OCI-LY1 (cell line): Measurements from ENCODE around the gene FILIP1L.

Source experiments
- H2AFZ ChIP-seq: fragments of 200-600 bp; sonication (generic), shearing (Covaris generic); 2 replicates; pipeline ENCODE4 v1.6.0; 2014; ENCODE audit warnings: antibody characterized with exemption, mild to moderate bottlenecking, low read length
- H3F3A ChIP-seq: fragments of 200-600 bp; sonication (generic), shearing (Covaris generic); 2 replicates; pipeline ENCODE4 v1.6.0; 2014; ENCODE audit warnings: mild to moderate bottlenecking, antibody characterized with exemption, low read length, moderate library complexity; ENCODE audit not compliant: insufficient read depth
- H3K27ac ChIP-seq: fragments of 200-600 bp; sonication (generic); 2 replicates; pipeline ENCODE4 v1.5.1; 2014; ENCODE audit warnings: low read length, mixed run types, mild to moderate bottlenecking, low read depth; ENCODE audit not compliant: poor library complexity, severe bottlenecking
- H3K27me3 ChIP-seq: fragments of 200-600 bp; sonication (generic); 2 replicates; pipeline ENCODE4 v1.6.0; 2014; ENCODE audit warnings: antibody characterized with exemption, mild to moderate bottlenecking, low read length, moderate library complexity; ENCODE audit not compliant: insufficient read depth
- H3K36me3 ChIP-seq: fragments of 200-600 bp; sonication (generic); 2 replicates; pipeline ENCODE4 v1.6.1; 2014; ENCODE audit warnings: mild to moderate bottlenecking, antibody characterized with exemption, low read length, moderate library complexity, mixed read lengths; ENCODE audit not compliant: insufficient read depth
- H3K4me1 ChIP-seq: fragments of 200-600 bp; sonication (generic); 2 replicates; pipeline ENCODE4 v1.5.1; 2014; ENCODE audit warnings: mild to moderate bottlenecking, low read length, moderate library complexity; ENCODE audit not compliant: insufficient read depth, severe bottlenecking
- H3K4me2 ChIP-seq: fragments of 200-600 bp; sonication (generic), shearing (Covaris generic); 2 replicates; pipeline ENCODE4 v1.6.1; 2014; ENCODE audit warnings: low read length
- H3K4me3 ChIP-seq: fragments of 200-600 bp; sonication (generic); 2 replicates; pipeline ENCODE4 v1.5.1; 2014; ENCODE audit warnings: low read length, low read depth, mild to moderate bottlenecking, mixed read lengths; ENCODE audit not compliant: poor library complexity, severe bottlenecking
- H3K79me2 ChIP-seq: fragments of 200-600 bp; shearing (Covaris generic); 2 replicates; pipeline ENCODE4 v1.6.1; 2016; ENCODE audit warnings: mixed run types, low read length, mixed read lengths; ENCODE audit not compliant: insufficient read depth
- H3K9ac ChIP-seq: fragments of 200-600 bp; sonication (generic), shearing (Covaris generic); 2 replicates; pipeline ENCODE4 v1.6.1; 2014; ENCODE audit warnings: mild to moderate bottlenecking, low read length, mixed read lengths
- H3K9me2 ChIP-seq: fragments of 200-600 bp; sonication (generic), shearing (Covaris generic); 2 replicates; pipeline ENCODE4 v1.6.1; 2014; ENCODE audit warnings: low read depth, mild to moderate bottlenecking, low read length, mixed read lengths
- H3K9me3 ChIP-seq: fragments of 200-600 bp; shearing (Covaris generic); 2 replicates; pipeline ENCODE4 v1.6.1; 2014; ENCODE audit warnings: low read length, mixed read lengths
- H4K20me1 ChIP-seq: fragments of 200-600 bp; sonication (generic), shearing (Covaris generic); 2 replicates; pipeline ENCODE4 v1.6.0; 2016; ENCODE audit warnings: mild to moderate bottlenecking, low read length; ENCODE audit not compliant: insufficient read depth
- EZH2 ChIP-seq: fragments of 200-600 bp; sonication (generic), shearing (Covaris generic); IDR thresholded peaks from 2 replicates; pipeline ENCODE4 v1.8.0; 2017; ENCODE audit warnings: borderline replicate concordance, mixed run types, mild to moderate bottlenecking, antibody characterized with exemption, low read length, moderate library complexity, mixed read lengths
- TF ChIP-seq, protein P1 (sequence below): fragments of 200-600 bp; sonication (generic), shearing (Covaris generic); IDR thresholded peaks from 2 replicates; pipeline ENCODE4 v1.5.1; 2017; ENCODE audit warnings: mild to moderate bottlenecking, antibody characterized with exemption, low read length, moderate library complexity, mixed read lengths

Gene FILIP1L

DNA sequence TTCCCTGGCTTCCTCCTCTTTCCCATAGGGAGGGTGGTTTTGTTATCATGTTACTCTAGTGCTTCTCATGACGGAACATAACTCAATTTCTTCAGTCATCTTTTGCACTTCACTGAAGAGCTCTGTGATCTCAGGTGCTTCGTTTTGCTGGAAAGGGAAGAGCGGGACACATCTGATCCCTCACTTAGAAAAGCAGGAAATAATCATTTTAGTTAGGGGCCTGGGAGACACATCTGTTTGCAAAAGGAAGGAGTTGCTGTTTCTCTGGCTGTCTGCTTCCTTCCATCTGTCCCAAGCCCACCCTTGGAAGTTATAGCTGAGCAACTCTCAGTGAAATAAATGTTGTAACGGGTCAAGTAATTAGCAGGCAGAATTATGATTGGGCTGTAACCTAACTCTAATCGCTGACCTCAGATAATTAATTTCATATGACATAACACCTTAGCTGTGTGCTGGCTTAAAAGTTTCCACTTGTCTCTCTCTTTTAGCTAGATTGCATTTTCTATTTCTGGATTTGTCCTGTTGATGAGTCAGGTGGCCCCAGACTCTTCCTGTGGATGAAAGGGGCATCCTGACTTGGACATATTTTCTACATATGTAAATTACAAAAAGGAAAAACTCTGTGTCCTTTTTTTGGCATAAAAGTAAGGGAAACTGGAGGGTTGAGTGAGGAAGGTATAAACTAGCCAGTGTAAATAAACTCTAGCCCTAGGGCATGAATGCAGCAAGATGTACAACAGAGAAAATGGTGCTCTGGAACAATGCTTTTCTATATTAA lies 11.0 kb upstream of the FILIP1L start:
- Histone ChIP-seq H3F3A (no peaks in the 10 kb centered on the region), H3K9ac (no peak overlapping the region), H3K4me1 (no peaks in the 10 kb centered on the region), H3K4me2 (no peak overlapping the region), H2AFZ (no peak overlapping the region), H3K9me3 (no peaks in the 10 kb centered on the region), H3K27me3 (no peaks in the 10 kb centered on the region), H4K20me1 (no peaks in the 10 kb centered on the region), H3K4me3 (no peak overlapping the region), H3K36me3 (no peaks in the 10 kb centered on the region), H3K79me2 (no peaks in the 10 kb centered on the region), H3K27ac (no peak overlapping the region), H3K9me2 (no peaks in the 10 kb centered on the region)
- TF ChIP-seq, protein P1, sequence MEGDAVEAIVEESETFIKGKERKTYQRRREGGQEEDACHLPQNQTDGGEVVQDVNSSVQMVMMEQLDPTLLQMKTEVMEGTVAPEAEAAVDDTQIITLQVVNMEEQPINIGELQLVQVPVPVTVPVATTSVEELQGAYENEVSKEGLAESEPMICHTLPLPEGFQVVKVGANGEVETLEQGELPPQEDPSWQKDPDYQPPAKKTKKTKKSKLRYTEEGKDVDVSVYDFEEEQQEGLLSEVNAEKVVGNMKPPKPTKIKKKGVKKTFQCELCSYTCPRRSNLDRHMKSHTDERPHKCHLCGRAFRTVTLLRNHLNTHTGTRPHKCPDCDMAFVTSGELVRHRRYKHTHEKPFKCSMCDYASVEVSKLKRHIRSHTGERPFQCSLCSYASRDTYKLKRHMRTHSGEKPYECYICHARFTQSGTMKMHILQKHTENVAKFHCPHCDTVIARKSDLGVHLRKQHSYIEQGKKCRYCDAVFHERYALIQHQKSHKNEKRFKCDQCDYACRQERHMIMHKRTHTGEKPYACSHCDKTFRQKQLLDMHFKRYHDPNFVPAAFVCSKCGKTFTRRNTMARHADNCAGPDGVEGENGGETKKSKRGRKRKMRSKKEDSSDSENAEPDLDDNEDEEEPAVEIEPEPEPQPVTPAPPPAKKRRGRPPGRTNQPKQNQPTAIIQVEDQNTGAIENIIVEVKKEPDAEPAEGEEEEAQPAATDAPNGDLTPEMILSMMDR: no peak
- no peak for TF ChIP-seq EZH2

DNA sequence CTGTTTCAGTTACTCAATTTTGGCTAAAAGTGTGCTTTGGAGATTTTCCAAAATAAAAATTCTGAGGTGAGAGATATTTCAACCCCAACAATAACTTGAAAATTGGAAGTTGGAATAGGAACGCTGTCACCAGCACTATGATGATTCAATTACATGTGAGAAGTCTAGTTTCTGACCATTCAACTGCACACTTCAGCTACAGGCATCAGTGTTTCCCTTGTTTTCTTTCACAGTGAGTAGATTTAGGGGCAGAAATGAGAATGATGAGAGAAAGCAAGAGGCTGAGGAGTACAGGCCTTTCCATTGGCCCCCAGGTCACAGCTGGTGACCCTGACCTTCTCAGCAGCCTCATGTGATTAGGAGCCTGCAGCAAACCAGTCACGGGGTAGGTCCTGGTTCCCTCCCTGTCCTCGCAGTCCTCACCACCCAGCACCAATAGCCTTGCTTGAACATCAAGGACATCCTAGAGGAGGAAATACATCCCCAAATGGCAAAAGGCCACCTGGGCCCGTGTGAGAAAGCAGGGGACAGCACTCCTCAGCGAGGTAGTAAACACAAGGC lies 10.0 kb upstream of the FILIP1L start:
- TF ChIP-seq, protein P1: no peak
- TF ChIP-seq EZH2: no peak
- Histone ChIP-seq H3K27ac (no peak overlapping the region), H3K4me1 (no peaks in the 10 kb centered on the region), H3K9me3 (no peaks in the 10 kb centered on the region), H3K27me3 (no peaks in the 10 kb centered on the region), H3F3A (no peaks in the 10 kb centered on the region), H3K4me2 (no peak overlapping the region), H3K9me2 (no peaks in the 10 kb centered on the region), H3K79me2 (no peaks in the 10 kb centered on the region), H3K36me3 (no peaks in the 10 kb centered on the region), H4K20me1 (no peaks in the 10 kb centered on the region), H3K9ac (no peak overlapping the region), H3K4me3 (no peak overlapping the region), H2AFZ (no peak overlapping the region)

DNA sequence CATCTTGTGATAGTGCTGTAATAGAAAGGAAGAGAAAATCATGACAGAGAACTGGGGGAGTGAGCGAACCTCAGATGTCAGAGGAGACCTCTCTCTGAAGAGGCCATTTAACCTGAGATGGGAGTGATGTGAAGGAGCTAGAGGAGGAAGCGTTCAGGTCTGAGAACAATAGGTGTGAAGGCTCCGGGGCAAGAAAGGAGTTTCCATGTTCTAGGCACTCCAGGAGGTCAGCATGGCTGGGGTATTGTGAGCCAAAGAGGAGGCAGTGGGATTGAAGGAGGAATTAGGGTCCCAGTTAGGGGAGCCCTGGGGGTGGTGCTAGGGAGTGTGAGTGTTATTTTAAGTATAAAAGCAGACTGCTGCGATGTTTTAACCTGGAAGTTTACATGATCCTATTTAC lies 8.8 kb upstream of the FILIP1L start:
- no peaks in the 10 kb centered on the region for H3K79me2 ChIP-seq
- no peak overlapping the region for H3K4me3 ChIP-seq
- H3K27ac ChIP-seq: no peak overlapping the region
- H3K27me3 ChIP-seq: no peaks in the 10 kb centered on the region
- H3K4me1 ChIP-seq: no peaks in the 10 kb centered on the region
- H2AFZ ChIP-seq: no peak overlapping the region
- H3F3A ChIP-seq: no peaks in the 10 kb centered on the region
- no peaks in the 10 kb centered on the region for H4K20me1 ChIP-seq
- no peaks in the 10 kb centered on the region for H3K9me3 ChIP-seq
- H3K36me3 ChIP-seq: no peaks in the 10 kb centered on the region
- H3K4me2 ChIP-seq: no peak overlapping the region
- no peak overlapping the region for H3K9ac ChIP-seq
- TF ChIP-seq EZH2: no peak
- TF ChIP-seq, protein P1: no peak
- H3K9me2 ChIP-seq: no peaks in the 10 kb centered on the region
